Aorta (tissue), 5 donors: ENCODE measurements around the gene KCNK5. TPM values are rescaled to one million over a fixed set of nuclear protein-coding genes. Genes with fewer than 3 reads are reported as not detected.

ENCODE experiments used
- ATAC-seq: fragments of 200-7000 bp; cut with Tn5 transposase; one replicate; pipeline ENCODE4 v1.9.1; 2022; ENCODE audit warnings: moderate library complexity; ENCODE audit not compliant: low FRiP score
- DNase-seq, 2 donors: peaks; one replicate each; pipeline ENCODE4 v3.0.0-alpha.2; 2020
- H3K27ac ChIP-seq, 2 donors: one replicate each; pipeline ENCODE4 v1.5.1; 2013; ENCODE audit warnings: low read length in 2 of 2, mild to moderate bottlenecking in 2 of 2, moderate library complexity in 2 of 2, control low read depth in 1 of 2, inconsistent platforms in 1 of 2, low read depth in 1 of 2
- H3K27me3 ChIP-seq, 2 donors: one replicate each; pipeline ENCODE4 v1.6.1; 2013; ENCODE audit warnings: control low read depth in 1 of 2, low read length in 1 of 2, mild to moderate bottlenecking in 1 of 2, moderate library complexity in 1 of 2; ENCODE audit not compliant: insufficient read depth in 2 of 2, control insufficient read depth in 1 of 2
- H3K36me3 ChIP-seq, 2 donors: one replicate each; pipeline ENCODE4 v1.6.1; 2013; ENCODE audit warnings: control low read depth in 1 of 2, low read length in 1 of 2, mild to moderate bottlenecking in 1 of 2; ENCODE audit not compliant: insufficient read depth in 2 of 2, control insufficient read depth in 1 of 2
- H3K4me1 ChIP-seq, 2 donors: one replicate each; pipeline ENCODE4 v1.6.1; 2013; ENCODE audit warnings: low read length in 2 of 2, control low read depth in 1 of 2, mild to moderate bottlenecking in 1 of 2, moderate library complexity in 1 of 2; ENCODE audit not compliant: insufficient read depth in 2 of 2, control insufficient read depth in 1 of 2
- H3K4me3 ChIP-seq, 2 donors: one replicate each; pipeline ENCODE4 v1.5.1; 2013; ENCODE audit warnings: low read length in 2 of 2, control low read depth in 1 of 2, mild to moderate bottlenecking in 1 of 2
- H3K9me3 ChIP-seq: one replicate; pipeline ENCODE4 v1.6.1; 2013; ENCODE audit warnings: mild to moderate bottlenecking, low read length; ENCODE audit not compliant: control insufficient read depth
- WGBS, 2 donors: extraction: QIAGEN DNeasy Blood & Tissue Kit; methylation state at CpG; one replicate each; pipeline ENCODE4 v1.1.7; 2013; 5-methylcytosine and 5-hydroxymethylcytosine counted together
- intact Hi-C, 2 donors: fragments of 100-400 bp; cut with DNase I; formaldehyde crosslinking; loops; one replicate each; pipeline versions ENCODE4 v1.14.2 to v1.15.0; 2022
- polyA plus RNA-seq, 2 donors: library from polyadenylated mRNA; stranded (reverse); fragments of 200-250 nt; gene quantifications; one replicate each; pipeline ENCODE4 v1.2.3, GENCODE V29; 2013
- total RNA-seq, 2 donors: library from RNA; stranded (reverse); fragmentation: NEBNext Ultra II Directional; extraction: Animal tissue kit (Norgen Biotek cat#: 25700); gene quantifications; one replicate each; pipeline ENCODE4 v1.2.1, GENCODE V29; 2021
- donor health status: healthy with polysubstance abuse.
- donor health status: Bipolar disorder and iron deficiency.
- donor health status: DM: no; HTN: no; CAD: no.
- donor health status: DM: no; HTN: no; CAD: no.
- donor health status: DM: yes; HTN: yes; CAD: no.

The KCNK5 gene
- total and polyA plus RNA-seq, 4 donors, result 1.2 to 5.2 (median 3.9) TPM; not detected in 1

DNA sequence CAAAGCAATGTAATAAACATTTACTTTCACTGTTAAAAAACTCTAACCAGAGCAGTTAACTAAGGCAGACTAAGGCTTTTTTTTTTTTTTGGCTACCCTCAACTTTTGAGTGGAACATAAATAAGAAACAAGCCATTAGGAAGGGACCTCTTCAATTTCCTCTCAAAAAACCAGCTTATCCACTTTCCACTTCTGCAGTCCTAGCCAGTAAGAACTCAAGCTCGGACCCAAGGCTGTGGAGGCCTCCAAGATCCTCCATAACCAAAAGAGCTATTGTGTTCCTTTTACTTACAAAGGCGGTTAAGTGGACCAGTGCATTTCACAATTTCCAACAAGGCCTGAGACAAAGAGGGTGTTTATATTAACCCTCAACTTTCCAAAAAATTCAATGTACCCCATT, 5.3 kb downstream of the KCNK5 start:
- Histone ChIP-seq H3K4me3 (no peak overlapping the region), H3K27ac (no peak overlapping the region), H3K36me3 (no peaks in the 10 kb centered on the region), H3K4me1 (no peaks in the 10 kb centered on the region), H3K9me3 (no peaks in the 10 kb centered on the region), H3K27me3 (no peaks in the 10 kb centered on the region)
- WGBS, 2 donors, result 57 to 60% methylated on average over 2 of the region's 2 CpGs
- no peak for ATAC-seq
- DNase-seq, result no peak
- intact Hi-C loops, result no loop called here

DNA sequence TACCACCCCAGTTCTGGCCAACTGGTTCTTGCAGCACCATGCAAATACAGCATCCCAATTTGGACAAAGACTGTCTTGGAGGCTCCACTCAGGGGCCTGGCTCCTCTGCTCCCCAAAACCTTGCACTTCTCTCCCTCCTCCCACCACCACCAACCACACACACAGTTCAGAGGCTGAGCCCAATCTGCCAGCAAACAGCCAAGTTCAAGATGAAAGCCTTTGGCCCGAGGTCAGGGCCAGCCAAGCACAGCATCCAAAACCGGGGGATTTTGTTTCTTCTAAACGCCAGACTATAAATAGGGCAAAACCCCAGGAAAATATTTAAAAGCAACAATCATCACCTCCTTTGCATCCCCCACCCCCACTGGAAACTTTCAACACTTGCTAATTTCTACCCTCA, 5.7 kb downstream of the KCNK5 start:
- no peaks in the 10 kb centered on the region for H3K27me3 ChIP-seq
- no peak for DNase-seq
- WGBS, 2 donors, result 10% methylated on average over 3 of the region's 3 CpGs
- H3K27ac ChIP-seq, result no peak overlapping the region
- H3K9me3 ChIP-seq, result no peaks in the 10 kb centered on the region
- no peak for ATAC-seq
- intact Hi-C loops, result no loop called here
- H3K36me3 ChIP-seq, result no peaks in the 10 kb centered on the region
- H3K4me1 ChIP-seq, result no peaks in the 10 kb centered on the region
- no peak overlapping the region for H3K4me3 ChIP-seq

GRCh38 chr6:39223061-39223460, 6.2 kb downstream of the KCNK5 start:
- Histone ChIP-seq H3K4me3 (no peak overlapping the region), H3K36me3 (no peaks in the 10 kb centered on the region), H3K27ac (no peak overlapping the region), H3K27me3 (no peaks in the 10 kb centered on the region), H3K4me1 (no peaks in the 10 kb centered on the region), H3K9me3 (no peaks in the 10 kb centered on the region)
- WGBS, 2 donors, result 87 to 90% methylated on average over 5 of the region's 5 CpGs
- intact Hi-C loops, result no loop called here
- ATAC-seq (no peak), DNase-seq (no peak)

- WGBS, 2 donors, result 86 to 87% methylated on average over 7 of the region's 7 CpGs
- Histone ChIP-seq H3K36me3 (no peaks in the 10 kb centered on the region), H3K4me3 (no peak overlapping the region), H3K27ac (no peak overlapping the region), H3K9me3 (no peaks in the 10 kb centered on the region), H3K27me3 (no peaks in the 10 kb centered on the region), H3K4me1 (no peaks in the 10 kb centered on the region)
- intact Hi-C loops, result no loop called here
- ATAC-seq (no peak), DNase-seq (no peak)
Observed at GRCh38 chr6:39221779-39222641, 7.3 kb downstream of the KCNK5 start.

- ATAC-seq (no peak), DNase-seq (no peak)
- no peaks in the 10 kb centered on the region for H3K36me3 ChIP-seq
- no peaks in the 10 kb centered on the region for H3K4me1 ChIP-seq
- H3K27ac ChIP-seq, result no peak overlapping the region
- intact Hi-C loops, result no loop called here
- 97% methylated on average over 3 of the region's 3 CpGs for whole genome bisulfite sequencing, 2 donors
- H3K4me3 ChIP-seq, result no peak overlapping the region
- H3K27me3 ChIP-seq, result no peaks in the 10 kb centered on the region
- no peaks in the 10 kb centered on the region for H3K9me3 ChIP-seq
Observed at GRCh38 chr6:39221115-39221514, 8.2 kb downstream of the KCNK5 start.

GRCh38 chr6:39218868-39219567, 10.3 kb downstream of the KCNK5 start:
- DNase-seq (no peak), ATAC-seq (no peak)
- H3K9me3 ChIP-seq, result no peaks in the 10 kb centered on the region
- 51 to 71% methylated on average over 5 of the region's 5 CpGs for WGBS, 2 donors
- intact Hi-C loops, result no loop called here
- no peak overlapping the region for H3K4me3 ChIP-seq
- H3K4me1 ChIP-seq, result no peaks in the 10 kb centered on the region
- no peaks in the 10 kb centered on the region for H3K27me3 ChIP-seq
- H3K36me3 ChIP-seq, result no peaks in the 10 kb centered on the region
- H3K27ac ChIP-seq, result no peak overlapping the region

- DNase-seq (peak in 1 of 2 donors; percentile 63), ATAC-seq (peak; percentile 61)
- intact Hi-C loops, result no loop called here
- no peaks in the 10 kb centered on the region for H3K36me3 ChIP-seq
- H3K4me1 ChIP-seq, result no peaks in the 10 kb centered on the region
- no peak overlapping the region for H3K4me3 ChIP-seq
- no peak overlapping the region for H3K27ac ChIP-seq
- no peaks in the 10 kb centered on the region for H3K9me3 ChIP-seq
- WGBS, 2 donors, result 18% methylated on average over 11 of the region's 11 CpGs
- H3K27me3 ChIP-seq, result no peaks in the 10 kb centered on the region
Observed at GRCh38 chr6:39217177-39217864, 12.0 kb downstream of the KCNK5 start.

DNA sequence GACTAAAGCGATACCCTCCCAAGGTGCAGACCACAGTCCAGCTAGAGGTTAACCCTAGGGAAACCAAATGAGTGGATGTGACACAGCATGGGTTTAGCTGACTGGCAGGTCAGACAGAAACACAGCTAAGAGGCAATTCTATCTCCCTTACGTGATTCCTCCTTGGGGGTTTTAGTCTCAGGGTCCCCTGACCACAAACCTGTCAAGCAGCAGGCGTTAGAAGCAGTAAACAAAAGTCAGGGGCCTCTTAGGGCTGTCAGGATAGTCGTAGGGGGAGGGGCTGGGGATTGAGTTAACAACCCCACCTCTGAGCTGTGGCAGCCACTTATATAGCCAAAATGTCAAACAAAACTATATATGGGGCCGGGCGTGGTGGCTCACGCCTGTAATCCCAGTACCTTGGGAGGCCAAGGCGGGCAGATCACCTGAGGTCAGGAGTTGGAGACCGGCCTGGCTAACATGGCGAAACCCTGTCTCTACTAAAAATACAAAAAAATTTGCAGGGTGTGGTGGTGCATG, 13.6 kb downstream of the KCNK5 start:
- peak; percentile 4 for ATAC-seq
- Histone ChIP-seq H3K36me3 (no peaks in the 10 kb centered on the region), H3K27me3 (no peaks in the 10 kb centered on the region), H3K9me3 (no peaks in the 10 kb centered on the region), H3K4me3 (no peak overlapping the region), H3K4me1 (no peaks in the 10 kb centered on the region), H3K27ac (no peak overlapping the region)
- intact Hi-C loops, result no loop called here
- 70 to 76% methylated on average over 10 of the region's 10 CpGs for WGBS, 2 donors
- DNase-seq, result no peak
